HG02852 (cell line): Measurements from ENCODE around the gene MED1.

Experiments used
- ATAC-seq: cut with Tn5 transposase; IDR thresholded peaks from one replicate; pipeline ENCODE4 v1.9.1; 2021; ENCODE audit warnings: mild to moderate bottlenecking, moderate library complexity; ENCODE audit not compliant: unreplicated experiment

The MED1 gene

GRCh38 chr17:39365872-39366271 is 85.2 kb downstream of the MED1 start:
- no peak for ATAC-seq

- ATAC-seq: no peak
Observed at GRCh38 chr17:39365242-39365641, 85.8 kb downstream of the MED1 start.

DNA sequence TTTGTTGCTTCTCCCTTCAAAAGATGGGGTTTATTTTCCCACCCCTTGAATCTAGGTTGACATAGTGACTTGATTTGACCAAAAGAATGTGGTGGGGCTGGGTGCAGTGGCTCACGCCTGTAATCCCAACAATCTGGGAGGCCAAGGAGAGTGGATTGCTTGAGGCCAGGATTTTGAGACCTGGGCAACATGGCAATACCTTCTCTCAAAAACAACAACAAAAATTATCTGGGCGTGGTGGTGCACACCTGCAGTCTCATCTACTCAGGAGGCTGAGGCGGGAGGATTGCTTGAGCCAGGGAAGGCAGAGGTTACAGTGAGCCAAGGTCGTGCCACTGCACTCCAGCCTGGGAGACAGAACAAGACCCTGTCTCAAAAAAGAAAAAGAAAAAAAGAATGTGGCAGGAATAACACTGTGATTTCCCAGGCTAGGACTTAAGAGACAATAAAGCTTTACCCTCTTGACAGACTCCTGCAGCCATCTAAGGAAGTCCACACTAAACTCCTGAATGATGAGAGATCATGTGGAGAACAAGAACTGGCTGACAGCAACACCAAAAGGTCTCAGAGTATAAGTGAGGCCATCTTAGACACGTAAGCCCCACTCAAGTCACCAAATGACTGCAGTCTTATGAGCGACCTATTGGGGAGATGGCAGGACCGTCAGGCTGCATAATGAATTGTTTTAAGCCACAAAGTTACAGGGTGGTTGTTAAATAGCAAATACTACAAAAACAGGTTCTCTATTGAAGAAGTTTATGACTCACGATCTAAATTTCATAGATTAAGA is 86.6 kb downstream of the MED1 start:
- no peak for ATAC-seq

DNA sequence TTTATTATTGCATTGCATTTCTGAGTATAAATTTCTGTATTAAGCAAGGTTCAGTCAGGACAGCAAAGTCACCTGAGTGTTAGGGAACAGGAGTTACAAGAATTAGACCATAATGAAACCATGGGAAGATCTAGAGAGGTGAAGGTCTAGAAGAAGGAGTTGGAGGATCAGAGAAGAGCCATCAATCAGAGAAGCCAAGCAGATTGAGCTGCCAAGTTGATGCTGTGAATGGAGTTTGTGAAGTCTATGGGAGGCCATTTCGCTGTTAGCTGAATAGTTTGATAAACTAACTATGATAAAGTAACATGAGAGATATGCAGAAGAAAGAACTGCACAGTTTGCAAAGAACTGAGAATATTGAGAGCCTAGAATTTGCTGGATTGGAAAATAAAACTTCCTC is 90.0 kb downstream of the MED1 start:
- no peak for ATAC-seq

DNA sequence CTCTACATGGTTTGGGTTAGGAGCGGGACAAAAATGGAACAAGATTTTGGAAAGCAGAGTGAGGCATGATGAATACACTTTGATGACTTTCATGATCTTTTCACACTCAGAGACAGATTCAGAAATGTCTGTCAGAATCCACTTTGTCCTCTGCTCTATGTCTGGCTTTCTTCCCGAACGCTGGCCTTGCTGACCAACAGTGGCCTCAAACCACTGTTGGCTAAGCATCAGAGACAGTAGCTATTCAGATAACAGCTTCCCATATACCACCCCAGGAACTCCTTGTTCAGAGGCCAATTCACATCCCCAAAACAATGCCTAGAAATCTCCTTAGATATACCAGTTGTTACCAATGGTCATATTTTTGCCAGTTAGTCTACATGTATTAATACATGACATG is 90.5 kb downstream of the MED1 start:
- no peak for ATAC-seq

- ATAC-seq: no peak
Observed at GRCh38 chr17:39359994-39360393, 91.1 kb downstream of the MED1 start.

DNA sequence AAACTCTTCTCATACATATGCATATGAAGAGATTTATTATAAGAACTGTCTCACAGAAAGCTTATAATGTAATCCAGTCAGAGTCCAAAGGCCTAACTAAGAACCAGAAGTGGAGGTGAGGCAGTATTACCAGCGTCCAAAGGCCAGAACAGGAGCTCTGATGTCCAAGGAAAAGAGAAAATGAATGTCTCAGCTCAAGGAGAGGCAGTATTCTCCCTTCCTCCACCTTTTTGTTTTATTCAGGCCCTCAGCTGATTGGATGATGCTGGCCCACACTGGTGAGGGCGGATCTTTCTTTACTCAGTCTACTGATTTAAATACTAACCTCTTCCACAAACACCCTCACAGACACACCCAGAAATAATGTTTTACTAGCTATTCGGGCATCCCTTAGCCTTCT is 93.1 kb downstream of the MED1 start:
- no peak for ATAC-seq

- ATAC-seq: no peak
Observed at GRCh38 chr17:39357488-39357887, 93.6 kb downstream of the MED1 start.
